ENCODE results near the gene FAM228A.
"Not testable (repeated sequence)": the region's sequence is repeated elsewhere in the genome, so short reads cannot be mapped to it uniquely, and the experiment has no call there.

The FAM228A gene

GRCh38 chr2:24191848-24192247 is 17.0 kb downstream of the FAM228A start:
- DNase-seq: no peak

- DNase-seq: not testable (repeated sequence)
Observed at GRCh38 chr2:24197213-24197612, 22.4 kb downstream of the FAM228A start.

GRCh38 chr2:24199968-24200590 is 25.2 kb downstream of the FAM228A start:
- no peak for DNase-seq

- DNase-seq: no peak
Observed at GRCh38 chr2:24200799-24201198, 25.9 kb downstream of the FAM228A start.

- DNase-seq: no peak
Observed at GRCh38 chr2:24203029-24203786, 28.4 kb downstream of the FAM228A start.

GRCh38 chr2:24203787-24204150 is 28.9 kb downstream of the FAM228A start:
- DNase-seq: no peak

- DNase-seq: no peak
Observed at GRCh38 chr2:24204505-24204904, 29.7 kb downstream of the FAM228A start.

GRCh38 chr2:24205131-24205530 is 30.3 kb downstream of the FAM228A start:
- no peak for DNase-seq

- DNase-seq: no peak
Observed at GRCh38 chr2:24206242-24206641, 31.4 kb downstream of the FAM228A start.

- no peak for DNase-seq
Observed at GRCh38 chr2:24206714-24207113, 31.9 kb downstream of the FAM228A start.

- DNase-seq: no peak
Observed at GRCh38 chr2:24207359-24207758, 32.5 kb downstream of the FAM228A start.

GRCh38 chr2:24208490-24208889 is 33.6 kb downstream of the FAM228A start:
- no peak for DNase-seq

- DNase-seq: no peak
Observed at GRCh38 chr2:24209389-24210105, 34.7 kb downstream of the FAM228A start.

- DNase-seq: no peak
Observed at GRCh38 chr2:24210106-24210455, 35.2 kb downstream of the FAM228A start.

GRCh38 chr2:24210723-24211122 is 35.9 kb downstream of the FAM228A start:
- DNase-seq: no peak

GRCh38 chr2:24211408-24211807 is 36.6 kb downstream of the FAM228A start:
- no peak for DNase-seq

- DNase-seq: no peak
Observed at GRCh38 chr2:24214880-24215279, 40.0 kb downstream of the FAM228A start.

- DNase-seq: no peak
Observed at GRCh38 chr2:24220554-24221291, 45.9 kb downstream of the FAM228A start.

- no peak for DNase-seq
Observed at GRCh38 chr2:24221343-24222050, 46.6 kb downstream of the FAM228A start.

GRCh38 chr2:24222946-24223345 is 48.1 kb downstream of the FAM228A start:
- no peak for DNase-seq

GRCh38 chr2:24225499-24226242 is 50.8 kb downstream of the FAM228A start:
- DNase-seq: no peak

- DNase-seq: no peak
Observed at GRCh38 chr2:24228470-24228869, 53.6 kb downstream of the FAM228A start.
